Type B pancreatic cell (in vitro differentiated cells): ENCODE data around the gene PPAN. TPM values are rescaled to one million over a fixed set of nuclear protein-coding genes. Genes with fewer than 3 reads are reported as not detected.

ENCODE experiments used
- DNase-seq: peaks from one replicate; pipeline ENCODE4 v3.0.0; 2021; ENCODE audit warnings: mixed read lengths; ENCODE audit not compliant: unreplicated experiment; ENCODE audit errors: extremely low spot score
- H3K27ac Mint-ChIP-seq: 2 replicates; pipeline ENCODE4 v1.8.0; 2021; ENCODE audit warnings: mild to moderate bottlenecking, mixed read lengths
- H3K27me3 Mint-ChIP-seq: 2 replicates; pipeline ENCODE4 v1.8.0; 2021; ENCODE audit warnings: mixed read lengths
- H3K36me3 Mint-ChIP-seq: 2 replicates; pipeline ENCODE4 v1.8.0; 2021; ENCODE audit warnings: mixed read lengths
- H3K4me1 Mint-ChIP-seq: one replicate; pipeline ENCODE4 v1.8.0; 2021; ENCODE audit warnings: mixed read lengths; ENCODE audit not compliant: unreplicated experiment
- H3K4me3 Mint-ChIP-seq: 2 replicates; pipeline ENCODE4 v1.8.0; 2021; ENCODE audit warnings: mild to moderate bottlenecking, mixed read lengths
- H3K9me3 Mint-ChIP-seq: 2 replicates; pipeline ENCODE4 v1.8.0; 2021; ENCODE audit warnings: mixed read lengths
- CTCF ChIP-seq: fragments of 200-600 bp; sonication (generic); conservative IDR thresholded peaks from 2 replicates; pipeline ENCODE4 v1.5.0; 2021; ENCODE audit warnings: antibody characterized with exemption, mild to moderate bottlenecking
- total RNA-seq: library from RNA; stranded (reverse); gene quantifications from 2 replicates; pipeline ENCODE4 v1.2.1, GENCODE V29; 2021; ENCODE audit warnings: low replicate concordance

PPAN gene
- total RNA-seq, 1 donor from 2014 or later, result 62.4 TPM

DNA sequence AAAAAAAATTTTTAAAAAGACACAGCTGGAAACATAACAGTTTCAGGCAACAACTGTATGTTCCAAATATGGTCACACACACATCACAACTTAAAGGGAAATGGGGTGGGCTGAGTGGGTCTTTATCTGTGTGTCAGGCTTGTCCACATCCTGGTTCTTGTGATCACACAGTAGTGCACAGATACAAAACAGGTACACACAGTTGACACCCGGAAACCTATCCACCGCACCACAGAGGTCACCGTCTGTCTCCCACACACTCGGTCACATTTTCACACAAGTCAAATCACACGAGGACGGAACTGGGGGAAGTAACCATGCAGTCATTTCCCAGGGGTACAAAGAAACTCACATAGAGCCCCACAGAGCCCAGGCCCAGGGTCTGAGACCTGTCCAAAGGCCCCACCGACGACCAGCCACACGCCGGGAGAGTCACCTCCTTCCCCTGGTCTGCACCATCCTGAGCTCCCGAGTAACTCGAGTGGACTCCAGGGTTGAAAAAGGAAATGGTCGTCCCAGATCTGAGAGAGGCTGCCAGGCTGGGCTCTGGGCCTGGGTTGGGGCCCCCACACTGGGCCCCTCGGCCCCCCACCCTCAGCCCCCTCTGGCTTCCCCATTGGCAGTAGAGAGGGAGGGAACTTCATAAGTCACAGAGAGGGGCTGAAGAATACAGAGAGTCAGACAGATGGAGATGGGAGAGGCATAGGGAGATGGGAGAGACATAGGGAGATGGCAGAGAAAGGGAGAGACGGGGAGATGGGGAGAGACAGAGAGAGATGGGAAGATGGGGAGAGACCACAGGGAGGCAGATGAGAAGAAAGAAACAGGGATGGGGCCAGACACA is 1.3 kb upstream of the PPAN start:
- H3K36me3 Mint-ChIP-seq, result no peaks in the 10 kb centered on the region
- H3K27ac Mint-ChIP-seq, result no peak overlapping the region
- no peak for DNase-seq
- H3K4me3 Mint-ChIP-seq, result peak overlapping the region; percentile 90
- peaks cover 11% of the 10 kb centered on the region for H3K4me1 Mint-ChIP-seq
- TF ChIP-seq CTCF, result no peak
- no peaks in the 10 kb centered on the region for H3K9me3 Mint-ChIP-seq
- H3K27me3 Mint-ChIP-seq, result no peaks in the 10 kb centered on the region

DNA sequence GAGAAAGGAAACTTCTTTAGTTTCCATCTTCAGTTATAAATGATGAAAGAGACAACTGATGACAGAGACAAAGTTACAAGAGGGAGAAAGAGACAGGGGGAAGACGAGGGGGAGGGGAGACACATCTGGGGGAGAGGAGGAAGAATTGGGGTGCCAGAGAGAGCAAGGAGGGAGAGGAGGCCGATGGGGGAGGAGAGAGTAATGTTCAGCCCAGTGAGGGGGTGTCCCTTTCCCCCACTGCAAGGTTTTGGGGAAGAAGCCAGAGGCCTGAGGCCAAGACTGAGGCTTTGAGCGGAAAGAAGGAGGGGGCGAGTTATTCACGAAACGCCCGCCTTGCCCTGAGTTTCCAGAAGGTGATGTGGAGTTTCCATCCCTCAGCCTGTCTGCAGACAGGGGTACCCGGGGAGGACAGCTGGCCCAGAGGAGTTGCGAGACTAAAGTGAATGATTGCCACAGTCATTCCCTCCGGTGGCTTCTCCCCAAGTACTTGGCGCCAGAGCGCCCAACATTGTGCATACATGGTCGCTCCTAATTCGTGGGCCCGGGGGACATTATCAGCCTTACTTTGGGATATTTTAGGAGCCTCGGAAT is 558 bp upstream of the PPAN start:
- no peak for TF ChIP-seq CTCF
- H3K27me3 Mint-ChIP-seq, result no peaks in the 10 kb centered on the region
- peak overlapping the region; percentile 90 for H3K4me3 Mint-ChIP-seq
- peaks cover 11% of the 10 kb centered on the region for H3K4me1 Mint-ChIP-seq
- no peak for DNase-seq
- no peaks in the 10 kb centered on the region for H3K36me3 Mint-ChIP-seq
- peak overlapping the region; percentile 80 for H3K27ac Mint-ChIP-seq
- H3K9me3 Mint-ChIP-seq, result no peaks in the 10 kb centered on the region

DNA sequence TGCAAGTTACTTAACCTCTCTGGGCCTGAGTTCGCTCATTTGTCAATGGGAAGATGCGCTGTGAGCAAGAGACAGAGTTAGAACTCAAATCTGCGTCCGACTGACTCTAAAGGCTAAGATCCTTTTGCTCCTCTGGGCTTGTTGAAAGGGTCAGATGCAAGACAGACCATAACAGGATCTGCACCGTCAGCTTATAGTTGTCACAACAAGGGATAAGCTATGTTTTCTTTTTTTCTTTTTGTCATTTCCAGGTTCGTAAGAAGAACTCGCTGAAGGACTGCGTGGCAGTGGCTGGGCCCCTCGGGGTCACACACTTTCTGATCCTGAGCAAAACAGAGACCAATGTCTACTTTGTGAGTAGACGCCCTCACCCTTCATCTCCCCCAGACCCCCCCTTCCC is 1.1 kb downstream of the PPAN start:
- Mint-ChIP-seq H3K4me1 (peaks cover 11% of the 10 kb centered on the region), H3K27me3 (no peaks in the 10 kb centered on the region), H3K27ac (peak overlapping the region; percentile 73), H3K4me3 (peak overlapping the region; percentile 90), H3K36me3 (no peaks in the 10 kb centered on the region), H3K9me3 (no peaks in the 10 kb centered on the region)
- TF ChIP-seq CTCF, result no peak
- DNase-seq, result no peak

GRCh38 chr19:10107817-10108367 is 1.7 kb downstream of the PPAN start:
- H3K4me1 Mint-ChIP-seq, result peaks cover 14% of the 10 kb centered on the region
- H3K27me3 Mint-ChIP-seq, result no peaks in the 10 kb centered on the region
- H3K27ac Mint-ChIP-seq, result no peak overlapping the region
- no peak for DNase-seq
- no peak for TF ChIP-seq CTCF
- H3K4me3 Mint-ChIP-seq, result peak overlapping the region; percentile 90
- no peaks in the 10 kb centered on the region for H3K36me3 Mint-ChIP-seq
- no peaks in the 10 kb centered on the region for H3K9me3 Mint-ChIP-seq

GRCh38 chr19:10109528-10109927 is 3.4 kb downstream of the PPAN start:
- no peaks in the 10 kb centered on the region for H3K27me3 Mint-ChIP-seq
- no peak overlapping the region for H3K4me3 Mint-ChIP-seq
- H3K36me3 Mint-ChIP-seq, result no peaks in the 10 kb centered on the region
- H3K4me1 Mint-ChIP-seq, result peaks cover 15% of the 10 kb centered on the region
- no peak for DNase-seq
- no peak overlapping the region for H3K27ac Mint-ChIP-seq
- no peaks in the 10 kb centered on the region for H3K9me3 Mint-ChIP-seq
- TF ChIP-seq CTCF, result no peak
